Measurements from ENCODE around the gene MVD.
"Not testable (repeated sequence)": the region's sequence is repeated elsewhere in the genome, so short reads cannot be mapped to it uniquely, and the experiment has no call there.

MVD gene

GRCh38 chr16:88622866-88623265, 40.0 kb downstream of the MVD start:
- no peak for DNase-seq

DNA sequence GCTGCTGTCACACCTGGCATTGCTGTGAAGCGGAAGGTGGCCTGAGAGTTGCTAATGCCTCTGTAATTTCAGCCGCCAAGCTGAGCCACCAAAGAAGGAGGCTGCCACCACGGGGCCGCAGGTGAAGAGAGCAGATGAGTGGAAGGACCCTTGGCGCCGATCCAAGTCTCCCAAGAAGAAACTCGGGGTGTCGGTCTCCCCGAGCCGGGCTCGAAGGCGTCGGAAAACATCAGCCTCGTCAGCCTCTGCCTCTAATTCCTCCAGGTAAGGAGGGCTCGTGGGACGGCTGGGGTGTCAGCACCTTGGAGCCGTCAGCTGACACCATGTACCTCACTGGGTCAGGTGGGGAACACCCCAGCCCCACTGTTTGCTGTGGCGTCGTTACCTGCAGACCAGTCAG, 40.8 kb downstream of the MVD start:
- no peak for DNase-seq

- no peak for DNase-seq
These were observed 42.8 kb downstream of the MVD start for GRCh38 chr16:88619859-88620815.

DNA sequence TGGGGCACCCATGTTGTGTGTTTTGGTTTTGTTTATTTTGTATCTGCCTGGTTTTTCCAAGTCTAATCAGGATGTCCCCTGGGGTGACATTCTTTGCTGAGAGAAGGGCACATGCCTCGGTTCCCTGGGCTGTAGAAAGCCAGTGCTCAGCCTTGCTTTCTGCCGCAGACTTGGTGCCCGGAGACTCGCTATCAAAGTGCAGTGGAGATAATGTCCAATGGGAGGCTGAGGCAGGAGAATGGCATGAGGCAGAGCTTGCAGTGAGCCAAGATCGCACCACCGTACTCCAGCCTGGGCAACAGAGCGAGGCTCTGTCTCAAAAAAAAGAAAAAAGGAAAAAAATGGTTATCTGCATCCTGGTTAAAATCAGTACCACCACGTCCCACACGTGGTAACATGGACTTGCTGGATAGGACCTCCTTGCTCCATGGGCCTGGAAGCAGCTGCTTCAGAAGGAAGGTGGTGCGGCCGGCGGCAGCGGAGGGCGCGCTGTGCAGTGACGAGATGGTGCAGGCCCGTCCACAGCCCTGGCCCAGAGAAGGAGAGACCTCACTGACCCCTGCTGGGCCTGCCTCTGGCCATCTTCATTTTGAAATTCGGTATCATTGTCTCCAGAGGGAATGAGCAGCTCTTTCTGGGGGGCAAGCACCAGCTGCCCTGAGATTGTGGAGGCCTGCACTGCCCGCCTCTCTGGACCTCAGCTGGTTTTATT, 43.8 kb downstream of the MVD start:
- DNase-seq: no peak

- DNase-seq: no peak
These were observed 44.5 kb downstream of the MVD start for GRCh38 chr16:88618182-88618955.

GRCh38 chr16:88617268-88618031, 45.4 kb downstream of the MVD start:
- peak; percentile 62 for DNase-seq

- DNase-seq: no peak
These were observed 46.2 kb downstream of the MVD start for GRCh38 chr16:88616736-88617135.

DNA sequence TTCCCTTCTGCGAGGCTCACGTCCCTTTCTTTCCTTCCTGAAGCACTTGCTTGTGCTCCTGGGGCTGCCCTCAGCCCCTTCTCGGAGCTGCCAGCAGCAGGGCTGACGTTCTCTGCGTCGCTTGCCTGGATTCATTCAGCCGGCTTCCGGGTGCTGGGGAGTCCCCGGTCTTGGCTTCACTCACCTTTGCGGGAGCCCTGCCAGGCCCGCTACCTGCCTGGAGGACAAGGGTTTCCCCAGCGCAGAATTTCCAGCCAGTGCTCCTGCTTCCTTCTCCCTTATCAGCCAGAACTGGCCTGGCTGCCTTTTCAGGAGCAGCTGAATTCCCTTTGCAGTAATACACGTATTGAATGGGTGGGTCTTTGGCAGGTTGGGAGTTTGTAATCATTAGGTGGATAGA, 46.6 kb downstream of the MVD start:
- no peak for DNase-seq

GRCh38 chr16:88614818-88615580, 47.9 kb downstream of the MVD start:
- DNase-seq: no peak

DNA sequence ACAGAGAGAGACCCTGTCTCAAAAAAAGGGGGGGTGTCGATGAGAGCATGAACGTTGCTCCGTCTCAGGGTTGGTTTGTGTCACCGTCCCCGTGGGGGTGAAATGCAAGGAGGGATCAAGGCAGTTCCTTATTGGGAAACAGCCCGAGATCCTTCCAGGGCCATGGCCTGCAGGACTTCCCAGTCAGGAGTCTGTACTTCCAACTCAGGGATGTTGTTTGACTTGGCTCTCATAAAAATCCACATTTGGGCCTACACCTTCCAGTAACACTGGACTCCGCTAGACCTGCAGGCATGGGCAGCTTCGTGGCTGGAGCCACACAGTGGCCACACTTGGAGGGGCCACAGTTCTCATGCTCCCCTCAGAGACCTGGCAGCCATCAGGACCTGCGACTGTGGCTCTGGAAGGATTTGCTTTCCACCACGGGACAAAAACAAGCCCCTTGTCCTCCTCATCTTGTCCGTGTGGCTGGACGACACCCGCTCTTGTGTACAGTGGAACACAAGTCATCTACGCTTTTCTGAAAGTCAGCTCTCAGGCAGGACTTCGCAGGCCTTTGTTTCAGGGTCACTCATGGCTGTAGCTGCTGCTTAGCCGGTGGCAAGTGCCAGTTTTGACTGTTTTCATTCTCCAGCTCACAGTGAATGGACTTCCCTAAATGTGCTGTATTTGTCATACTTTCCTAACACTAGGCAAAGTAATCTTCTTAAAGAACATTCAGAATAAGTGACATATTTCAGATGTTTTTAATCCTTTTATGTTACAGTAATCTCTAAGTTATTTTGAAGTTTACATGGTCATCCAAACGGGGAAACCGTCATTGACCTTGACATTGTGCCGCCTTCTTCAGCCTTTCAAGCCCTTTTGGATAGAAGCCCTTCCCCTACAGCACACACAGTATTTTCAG, 48.7 kb downstream of the MVD start:
- DNase-seq: no peak

GRCh38 chr16:88613293-88613692, 49.6 kb downstream of the MVD start:
- no peak for DNase-seq

DNA sequence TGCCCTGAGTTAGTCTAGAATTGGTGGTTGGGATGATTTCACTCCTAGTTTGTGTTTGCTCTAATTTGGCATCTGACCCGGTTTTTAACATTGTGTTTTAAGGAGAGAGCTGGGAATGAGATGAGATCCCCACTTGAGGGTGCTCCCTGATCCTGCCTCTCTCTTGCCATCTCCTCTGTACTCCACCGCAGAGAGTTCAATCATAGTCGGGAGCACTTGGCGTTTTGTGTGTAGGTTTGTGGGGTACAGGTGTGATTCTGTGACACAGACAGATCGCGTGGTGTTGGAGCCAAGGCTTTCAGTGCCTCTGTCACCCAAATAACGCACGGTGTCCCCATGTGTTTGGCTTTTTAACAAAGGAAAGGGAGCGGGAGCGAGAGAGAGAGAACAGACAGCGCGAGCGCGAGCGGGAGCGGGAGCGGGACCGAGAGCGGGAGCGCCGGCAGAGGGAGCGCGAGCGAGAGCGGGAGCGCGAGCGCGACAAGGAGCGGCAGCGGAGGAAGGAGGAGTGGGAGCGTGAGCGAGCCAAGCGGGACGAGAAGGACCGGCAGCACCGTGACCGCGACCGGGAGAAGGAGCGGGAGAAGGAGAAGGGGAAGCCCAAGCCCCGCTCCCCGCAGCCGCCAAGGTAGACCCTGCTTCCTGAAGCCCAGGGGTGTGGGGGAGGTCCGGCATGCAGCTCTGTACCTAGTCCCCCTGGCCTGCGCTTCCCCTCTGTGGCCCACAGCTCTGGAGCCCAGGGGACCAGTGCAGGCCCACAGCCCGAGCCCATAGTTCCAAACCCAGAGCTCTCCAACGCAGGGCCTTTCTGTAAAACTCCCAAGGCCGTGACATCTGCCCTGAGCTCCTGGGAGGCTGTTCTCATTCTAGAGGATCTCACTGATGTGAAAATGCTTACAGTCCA, 51.7 kb downstream of the MVD start:
- no peak for DNase-seq

GRCh38 chr16:88610080-88610479, 52.8 kb downstream of the MVD start:
- DNase-seq: no peak

GRCh38 chr16:88609426-88609825, 53.5 kb downstream of the MVD start:
- DNase-seq: not testable (repeated sequence)

- no peak for DNase-seq
These were observed 54.8 kb downstream of the MVD start for GRCh38 chr16:88608076-88608475.

DNA sequence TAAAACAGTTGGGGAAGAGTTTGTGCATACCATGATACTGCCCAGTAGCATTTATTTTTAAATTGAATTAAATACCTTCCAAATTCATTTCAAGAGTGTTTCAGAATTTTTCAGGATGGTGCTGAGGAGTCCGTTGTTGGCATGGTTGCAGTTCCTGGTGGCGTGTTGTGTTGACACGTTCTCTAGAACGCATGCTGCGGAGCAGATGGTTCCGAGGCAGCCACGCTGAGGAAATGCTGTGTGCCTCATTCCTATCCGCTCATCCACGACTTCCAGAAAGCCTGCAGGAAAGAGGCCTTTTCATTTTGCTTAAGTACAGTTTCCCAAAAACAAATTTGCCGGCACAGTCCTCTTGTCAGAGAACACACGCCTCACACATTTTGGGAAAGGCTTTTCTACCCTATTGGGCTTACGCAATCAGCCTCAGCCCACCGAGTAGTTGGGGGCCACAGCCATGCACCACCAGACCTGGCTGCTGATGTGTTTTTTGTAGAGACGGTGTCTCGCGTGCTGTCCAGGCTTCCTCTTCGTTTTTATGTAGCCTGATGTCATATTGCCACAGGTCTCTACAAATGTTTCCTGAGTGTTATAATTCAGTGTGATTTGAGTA, 56.6 kb downstream of the MVD start:
- DNase-seq: no peak

DNA sequence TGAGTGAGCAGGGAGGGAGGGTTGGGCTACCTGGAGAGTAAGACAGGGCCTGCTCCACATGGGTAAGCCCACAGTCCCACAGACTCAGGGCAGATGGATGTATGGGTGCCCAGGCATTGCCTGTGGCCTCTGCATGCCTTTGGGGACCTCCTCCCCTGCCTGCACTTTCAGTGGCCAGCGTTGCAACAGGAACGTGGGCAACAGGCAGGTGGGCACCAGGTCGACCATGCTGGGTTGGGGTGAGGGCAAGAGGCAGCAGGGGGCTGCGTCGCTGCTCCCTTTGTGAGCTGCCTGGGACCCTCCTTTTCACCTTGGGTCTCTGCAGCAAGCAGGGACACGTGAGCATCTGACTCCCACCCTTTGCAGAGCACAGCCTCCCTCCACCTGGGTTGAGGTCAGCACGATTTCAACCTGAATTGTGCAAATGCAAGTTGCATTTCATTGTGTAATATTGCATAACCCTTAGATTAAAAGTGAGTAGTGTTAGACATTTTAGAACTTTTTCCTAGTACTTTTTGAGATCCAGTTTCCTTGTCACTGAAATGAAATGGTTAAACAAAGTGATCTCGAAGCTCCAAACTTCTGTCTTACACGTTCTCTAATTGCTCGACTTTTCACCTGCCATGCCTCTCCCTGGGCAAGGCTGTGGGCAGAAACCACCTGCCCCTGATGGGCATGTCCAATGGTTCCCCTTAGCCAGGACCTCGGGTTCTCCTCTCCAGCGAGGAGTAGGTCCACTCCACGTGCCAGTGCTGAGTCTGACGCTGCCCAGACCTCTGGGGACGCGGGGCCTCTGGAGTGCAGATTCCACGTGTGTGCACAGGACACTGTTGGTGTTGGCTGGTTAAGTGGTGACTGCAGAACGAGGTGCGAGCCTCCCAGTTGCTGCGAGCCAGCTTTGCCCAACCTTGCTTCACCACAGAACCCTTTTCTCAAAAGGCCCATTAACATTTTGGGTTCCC, 57.4 kb downstream of the MVD start:
- no peak for DNase-seq

- no peak for DNase-seq
These were observed 60.8 kb downstream of the MVD start for GRCh38 chr16:88602091-88602490.

Data from SHP77 treated with DMSO at 0.1 percent for 48 hours (cell line).